Measurements from ENCODE around the gene ARHGEF6.

ARHGEF6 gene

GRCh38 chrX:136646602-136647239 is 134.0 kb downstream of the ARHGEF6 start:
- DNase-seq (ENCODE audit: low read depth), result peak; percentile 42

GRCh38 chrX:136643243-136643642 is 137.5 kb downstream of the ARHGEF6 start:
- no peak for DNase-seq (ENCODE audit: low read depth)

- DNase-seq (ENCODE audit: low read depth), result no peak
Observed at GRCh38 chrX:136639506-136640176, 141.1 kb downstream of the ARHGEF6 start.

- DNase-seq (ENCODE audit: low read depth), result no peak
Observed at GRCh38 chrX:136636121-136636520, 144.6 kb downstream of the ARHGEF6 start.

GRCh38 chrX:136635235-136635634 is 145.5 kb downstream of the ARHGEF6 start:
- no peak for DNase-seq (ENCODE audit: low read depth)

- DNase-seq (ENCODE audit: low read depth), result no peak
Observed at GRCh38 chrX:136630881-136631280, 149.9 kb downstream of the ARHGEF6 start.

GRCh38 chrX:136629084-136629750 is 151.5 kb downstream of the ARHGEF6 start:
- no peak for DNase-seq (ENCODE audit: low read depth)

- DNase-seq (ENCODE audit: low read depth), result no peak
Observed at GRCh38 chrX:136627409-136627808, 153.3 kb downstream of the ARHGEF6 start.

- DNase-seq (ENCODE audit: low read depth), result no peak
Observed at GRCh38 chrX:136626891-136627290, 153.8 kb downstream of the ARHGEF6 start.

GRCh38 chrX:136626237-136626636 is 154.5 kb downstream of the ARHGEF6 start:
- no peak for DNase-seq (ENCODE audit: low read depth)

- no peak for DNase-seq (ENCODE audit: low read depth)
Observed at GRCh38 chrX:136625246-136625645, 155.5 kb downstream of the ARHGEF6 start.

- no peak for DNase-seq (ENCODE audit: low read depth)
Observed at GRCh38 chrX:136623396-136623795, 157.3 kb downstream of the ARHGEF6 start.

- no peak for DNase-seq (ENCODE audit: low read depth)
Observed at GRCh38 chrX:136622568-136622967, 158.2 kb downstream of the ARHGEF6 start.

GRCh38 chrX:136620780-136621179 is 160.0 kb downstream of the ARHGEF6 start:
- no peak for DNase-seq (ENCODE audit: low read depth)

- no peak for DNase-seq (ENCODE audit: low read depth)
Observed at GRCh38 chrX:136619899-136620505, 160.7 kb downstream of the ARHGEF6 start.

GRCh38 chrX:136616987-136617685 is 163.6 kb downstream of the ARHGEF6 start:
- DNase-seq (ENCODE audit: low read depth), result no peak
